HG03342 (cell line): Measurements from ENCODE around the gene MAMDC2.
"Not testable (repeated sequence)": the region's sequence is repeated elsewhere in the genome, so short reads cannot be mapped to it uniquely, and the experiment has no call there.

Source experiments
- ATAC-seq: cut with Tn5 transposase; IDR thresholded peaks from one replicate; pipeline ENCODE4 v1.9.1; 2021; ENCODE audit warnings: mild to moderate bottlenecking, moderate library complexity; ENCODE audit not compliant: unreplicated experiment

Gene MAMDC2

GRCh38 chr9:70170151-70170790 is 126.6 kb downstream of the MAMDC2 start:
- ATAC-seq = no peak

GRCh38 chr9:70172532-70172931 is 128.9 kb downstream of the MAMDC2 start:
- no peak for ATAC-seq

- ATAC-seq = no peak
Measured at GRCh38 chr9:70177121-70177520, 133.5 kb downstream of the MAMDC2 start.

- no peak for ATAC-seq
Measured at GRCh38 chr9:70192707-70193106, 149.1 kb downstream of the MAMDC2 start.

- no peak for ATAC-seq
Measured at GRCh38 chr9:70195456-70195855, 151.8 kb downstream of the MAMDC2 start.

GRCh38 chr9:70197216-70198044 is 153.8 kb downstream of the MAMDC2 start:
- ATAC-seq = no peak

- not testable (repeated sequence) for ATAC-seq
Measured at GRCh38 chr9:70204743-70205142, 161.1 kb downstream of the MAMDC2 start.

GRCh38 chr9:70205366-70206020 is 161.8 kb downstream of the MAMDC2 start:
- ATAC-seq = no peak

- no peak for ATAC-seq
Measured at GRCh38 chr9:70217029-70217428, 173.4 kb downstream of the MAMDC2 start.

- no peak for ATAC-seq
Measured at GRCh38 chr9:70218767-70219166, 175.1 kb downstream of the MAMDC2 start.

GRCh38 chr9:70220216-70220615 is 176.6 kb downstream of the MAMDC2 start:
- no peak for ATAC-seq

- no peak for ATAC-seq
Measured at GRCh38 chr9:70222354-70222753, 178.7 kb downstream of the MAMDC2 start.

GRCh38 chr9:70228118-70228517 is 184.5 kb downstream of the MAMDC2 start:
- ATAC-seq = no peak

- ATAC-seq = no peak
Measured at GRCh38 chr9:70228611-70229010, 185.0 kb downstream of the MAMDC2 start.

GRCh38 chr9:70229026-70229425 is 185.4 kb downstream of the MAMDC2 start:
- no peak for ATAC-seq

- ATAC-seq = no peak
Measured at GRCh38 chr9:70229579-70229978, 185.9 kb downstream of the MAMDC2 start.

- no peak for ATAC-seq
Measured at GRCh38 chr9:70232476-70232875, 188.8 kb downstream of the MAMDC2 start.

- not testable (repeated sequence) for ATAC-seq
Measured at GRCh38 chr9:70234208-70234607, 190.6 kb downstream of the MAMDC2 start.

GRCh38 chr9:70245952-70246351 is 202.3 kb downstream of the MAMDC2 start:
- ATAC-seq = not testable (repeated sequence)

- no peak for ATAC-seq
Measured at GRCh38 chr9:70250221-70250620, 206.6 kb downstream of the MAMDC2 start.

GRCh38 chr9:70255486-70255885 is 211.8 kb downstream of the MAMDC2 start:
- no peak for ATAC-seq

GRCh38 chr9:70256123-70256551 is 212.5 kb downstream of the MAMDC2 start:
- no peak for ATAC-seq
